Tibial artery (tissue), 4 donors: ENCODE measurements around the gene ECD.

Experiments
- DNase-seq, 2 donors: peaks; one replicate each; pipeline ENCODE4 v3.0.0-alpha.2; 2019
- H3K27ac ChIP-seq, 2 donors: fragments of 200-600 bp; sonication (generic) in 1 of 2; 1 replicate in 1 of 2; 2 replicates in 1 of 2; pipeline ENCODE4 v1.5.1; 2018 to 2019; ENCODE audit warnings: mild to moderate bottlenecking in 1 of 2
- H3K27me3 ChIP-seq, 2 donors: fragments of 200-600 bp; sonication (generic) in 1 of 2; one replicate each; pipeline versions ENCODE4 v1.5.1 to v1.6.0; 2016 to 2019
- H3K36me3 ChIP-seq, 3 donors: fragments of 200-600 bp; sonication (generic) in 2 of 3; one replicate each; pipeline ENCODE4 v1.5.1; 2016 to 2019; ENCODE audit warnings: mild to moderate bottlenecking in 2 of 3
- H3K4me1 ChIP-seq, 4 donors: fragments of 200-600 bp; sonication (generic) in 2 of 4; 1 replicate in 3 of 4; 2 replicates in 1 of 4; pipeline ENCODE4 v1.5.1; 2016 to 2019
- H3K4me3 ChIP-seq, 2 donors: fragments of 200-600 bp; sonication (generic) in 1 of 2; 1 replicate in 1 of 2; 2 replicates in 1 of 2; pipeline ENCODE4 v1.5.1; 2018 to 2019; ENCODE audit warnings: mild to moderate bottlenecking in 2 of 2
- H3K9me3 ChIP-seq, 3 donors: fragments of 200-600 bp; sonication (generic) in 1 of 3; one replicate each; pipeline ENCODE4 v1.5.1; 2016 to 2019
- intact Hi-C: fragments of 100-400 bp; cut with DNase I; formaldehyde crosslinking; loops from one replicate; pipeline ENCODE4 v1.15.0; 2023; ENCODE audit warnings: low total_unique reads
- TF ChIP-seq, protein P1 (sequence below), 2 experiments: fragments of 200-600 bp in 1 of 2; fragments of 450-650 bp in 1 of 2; IDR thresholded peaks; one replicate each; pipeline ENCODE4 v1.5.1; 2017 to 2019; ENCODE audit warnings: antibody characterized with exemption in 2 of 2, mild to moderate bottlenecking in 1 of 2, moderate library complexity in 1 of 2

The ECD gene

DNA sequence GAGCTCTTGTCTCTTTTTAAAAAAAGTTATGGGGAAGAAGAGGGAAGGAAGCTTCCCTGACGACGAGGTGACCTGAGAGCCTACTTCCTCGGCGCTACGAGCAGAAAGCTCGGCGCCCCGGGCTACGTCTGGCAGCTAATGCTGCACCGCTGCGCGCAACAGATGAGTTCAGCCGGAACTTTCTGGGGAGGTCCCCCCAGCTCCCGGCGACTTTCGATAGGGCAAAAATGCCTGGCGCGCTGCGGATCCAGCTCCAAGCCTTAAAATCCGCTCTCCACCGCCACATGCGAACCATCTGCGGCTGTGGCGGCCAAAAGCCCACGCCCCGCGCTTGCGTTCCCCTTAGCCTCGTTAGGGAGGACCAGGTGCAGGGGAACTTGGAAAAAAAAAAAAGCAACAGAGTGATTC lies 71.8 kb downstream of the ECD start:
- Histone ChIP-seq H3K4me3 (peak overlapping the region; percentile 67 to 92), H3K9me3 (no peaks in the 10 kb centered on the region), H3K27me3 (no peaks in the 10 kb centered on the region), H3K36me3 (peaks cover 0 to 11% (median 5%) of the 10 kb centered on the region in 3 donors), H3K27ac (peak overlapping the region; percentile 97 to 99), H3K4me1 (peaks cover 0 to 31% (median 6%) of the 10 kb centered on the region in 4 donors)
- DNase-seq, result peak; percentile 56 to 80
- intact Hi-C loops, result no loop called here
- TF ChIP-seq, protein P1, sequence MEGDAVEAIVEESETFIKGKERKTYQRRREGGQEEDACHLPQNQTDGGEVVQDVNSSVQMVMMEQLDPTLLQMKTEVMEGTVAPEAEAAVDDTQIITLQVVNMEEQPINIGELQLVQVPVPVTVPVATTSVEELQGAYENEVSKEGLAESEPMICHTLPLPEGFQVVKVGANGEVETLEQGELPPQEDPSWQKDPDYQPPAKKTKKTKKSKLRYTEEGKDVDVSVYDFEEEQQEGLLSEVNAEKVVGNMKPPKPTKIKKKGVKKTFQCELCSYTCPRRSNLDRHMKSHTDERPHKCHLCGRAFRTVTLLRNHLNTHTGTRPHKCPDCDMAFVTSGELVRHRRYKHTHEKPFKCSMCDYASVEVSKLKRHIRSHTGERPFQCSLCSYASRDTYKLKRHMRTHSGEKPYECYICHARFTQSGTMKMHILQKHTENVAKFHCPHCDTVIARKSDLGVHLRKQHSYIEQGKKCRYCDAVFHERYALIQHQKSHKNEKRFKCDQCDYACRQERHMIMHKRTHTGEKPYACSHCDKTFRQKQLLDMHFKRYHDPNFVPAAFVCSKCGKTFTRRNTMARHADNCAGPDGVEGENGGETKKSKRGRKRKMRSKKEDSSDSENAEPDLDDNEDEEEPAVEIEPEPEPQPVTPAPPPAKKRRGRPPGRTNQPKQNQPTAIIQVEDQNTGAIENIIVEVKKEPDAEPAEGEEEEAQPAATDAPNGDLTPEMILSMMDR (IDR thresholded peaks at IDR 0.05), result no peak

DNA sequence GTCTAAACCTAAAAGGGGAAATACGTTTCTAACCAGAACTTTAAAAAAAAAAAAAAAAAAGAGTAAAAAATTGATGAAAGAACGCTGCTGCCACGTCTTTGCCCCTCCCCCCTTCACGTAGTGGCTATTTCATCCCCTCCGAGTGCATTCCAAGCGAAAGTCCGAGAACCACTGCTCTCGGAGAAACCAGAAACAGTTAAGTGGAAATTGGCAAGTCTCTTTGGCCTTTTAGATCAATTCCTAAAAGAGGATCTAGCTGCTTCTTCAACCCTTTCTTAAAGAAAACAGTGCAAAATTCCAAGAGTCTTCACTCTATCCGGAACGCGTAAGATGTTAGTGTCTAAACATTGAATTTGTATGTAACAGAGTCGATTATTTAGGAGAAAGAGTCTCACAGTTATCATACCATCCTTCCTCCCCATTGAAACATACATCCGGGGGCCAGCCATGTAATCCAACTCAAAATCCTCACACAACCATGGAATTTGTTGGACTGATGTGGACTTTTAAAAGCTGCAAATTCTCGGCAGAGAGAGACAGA lies 72.3 kb downstream of the ECD start:
- TF ChIP-seq, protein P1 (IDR thresholded peaks at IDR 0.05), result no peak
- Histone ChIP-seq H3K9me3 (no peaks in the 10 kb centered on the region), H3K4me1 (peaks cover 0 to 31% (median 6%) of the 10 kb centered on the region in 4 donors), H3K4me3 (peak overlapping the region; percentile 67 to 92), H3K27me3 (no peaks in the 10 kb centered on the region), H3K36me3 (peaks cover 0 to 11% (median 5%) of the 10 kb centered on the region in 3 donors), H3K27ac (peak overlapping the region; percentile 97 to 99)
- peak; percentile 59 to 85 for DNase-seq
- intact Hi-C loops, result no loop called here

DNA sequence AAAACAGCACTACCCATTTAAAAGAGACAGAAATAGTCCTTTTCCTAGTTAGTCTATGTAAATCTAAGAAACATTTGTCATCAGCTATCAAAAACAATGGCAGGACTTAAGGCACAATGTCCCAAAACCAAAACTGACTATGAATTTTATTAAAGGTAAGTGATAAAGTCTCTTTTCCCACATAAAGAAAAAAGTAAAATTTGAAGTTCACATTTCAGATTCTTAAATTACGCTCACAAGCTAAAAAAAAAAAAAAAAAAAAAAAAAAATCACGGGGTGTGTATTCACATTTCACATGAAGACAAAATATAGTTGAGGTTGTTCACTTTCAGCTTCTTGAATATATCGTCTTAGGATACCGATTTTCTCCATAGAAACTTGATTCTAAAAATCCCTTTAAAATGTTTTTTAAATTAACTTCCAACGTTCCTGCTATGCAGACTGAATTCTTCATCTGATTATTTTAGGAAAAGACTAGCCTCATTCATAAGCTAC lies 72.8 kb downstream of the ECD start:
- no peaks in the 10 kb centered on the region for H3K9me3 ChIP-seq
- peak overlapping the region; percentile 97 to 99 for H3K27ac ChIP-seq
- TF ChIP-seq, protein P1 (IDR thresholded peaks at IDR 0.05), result no peak
- H3K36me3 ChIP-seq, result peaks cover 0 to 9% (median 4%) of the 10 kb centered on the region in 3 donors
- DNase-seq, result no peak
- peaks cover 0 to 31% (median 6%) of the 10 kb centered on the region in 4 donors for H3K4me1 ChIP-seq
- intact Hi-C loops, result loop anchor here (5.0 kb wide), 1 partner anchor 62 kb away; no protein-coding TSS in a partner anchor
- peak overlapping the region; percentile 67 to 92 for H3K4me3 ChIP-seq
- H3K27me3 ChIP-seq, result no peaks in the 10 kb centered on the region

DNA sequence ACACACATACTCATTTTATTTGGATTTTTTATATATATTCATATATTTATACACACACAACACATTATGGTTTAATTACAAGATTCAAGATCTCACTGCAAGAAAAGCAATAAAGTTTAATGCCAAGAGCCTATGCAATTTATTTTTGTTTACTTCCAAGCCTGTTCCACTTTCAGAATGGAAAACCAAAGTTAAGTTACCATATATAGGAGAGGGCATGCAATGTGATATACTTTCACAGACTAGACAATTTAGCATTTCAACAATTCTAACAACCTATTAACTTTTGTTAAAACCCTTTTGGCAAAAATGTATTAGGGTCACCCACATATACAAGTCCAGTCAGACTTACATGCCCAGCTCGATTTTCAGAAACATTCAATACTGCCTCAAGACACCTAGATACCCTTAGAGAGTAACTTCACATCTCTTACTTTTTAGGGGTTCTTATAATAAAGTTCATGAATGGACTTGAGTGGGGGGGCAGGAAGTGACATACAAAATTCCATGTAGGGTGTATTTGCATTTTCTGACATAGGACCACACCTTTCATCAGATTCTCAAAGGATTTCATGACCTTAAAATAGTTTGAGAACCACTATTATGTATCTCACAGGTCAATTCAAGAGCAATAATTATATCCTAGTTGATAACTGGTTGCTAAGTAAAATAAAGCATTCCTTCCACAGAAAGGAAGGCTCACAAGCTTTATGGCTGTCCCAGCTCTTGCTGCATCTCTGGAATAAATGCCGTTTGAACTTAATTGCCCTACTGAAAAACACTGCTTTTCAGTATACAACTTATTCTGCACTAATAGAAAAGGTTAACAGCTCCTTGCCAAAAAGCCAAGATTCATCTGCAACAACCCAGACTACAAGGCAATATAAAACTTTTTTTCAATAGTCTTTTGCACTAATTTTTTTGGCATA lies 73.6 kb downstream of the ECD start:
- no peaks in the 10 kb centered on the region for H3K27me3 ChIP-seq
- H3K4me1 ChIP-seq, result peaks cover 0 to 31% (median 6%) of the 10 kb centered on the region in 4 donors
- TF ChIP-seq, protein P1 (IDR thresholded peaks at IDR 0.05), result no peak
- peak overlapping the region; percentile 67 to 92 for H3K4me3 ChIP-seq
- intact Hi-C loops, result loop anchor here (5.0 kb wide), 1 partner anchor 63 kb away; no protein-coding TSS in a partner anchor
- no peaks in the 10 kb centered on the region for H3K9me3 ChIP-seq
- H3K27ac ChIP-seq, result peak overlapping the region; percentile 97 to 99
- no peak for DNase-seq
- peaks cover 0 to under 1% (median 0%) of the 10 kb centered on the region in 3 donors for H3K36me3 ChIP-seq

DNA sequence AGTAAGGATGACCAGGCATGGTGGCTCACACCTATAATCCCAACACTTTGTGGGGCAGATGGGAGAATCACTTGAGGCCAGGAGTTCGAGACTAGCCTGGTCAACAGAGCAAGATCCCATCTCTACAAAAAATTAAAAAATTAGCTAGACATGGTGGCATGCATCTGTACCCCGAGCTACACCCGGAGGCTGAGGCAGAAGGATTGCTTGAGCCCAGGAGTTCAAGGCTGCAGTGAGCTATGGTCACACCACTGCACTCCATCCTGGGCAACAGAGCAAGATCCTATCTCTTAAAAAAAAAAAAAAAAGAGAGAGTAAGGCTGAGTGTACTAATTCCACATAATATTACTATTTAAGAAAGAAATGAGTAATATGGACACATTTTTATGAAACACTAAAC lies 75.0 kb downstream of the ECD start:
- Histone ChIP-seq H3K27me3 (no peaks in the 10 kb centered on the region), H3K27ac (no peak overlapping the region), H3K9me3 (no peaks in the 10 kb centered on the region), H3K4me3 (no peak overlapping the region), H3K36me3 (no peaks in the 10 kb centered on the region), H3K4me1 (peaks cover 0 to 41% (median 6%) of the 10 kb centered on the region in 4 donors)
- no peak for DNase-seq
- TF ChIP-seq, protein P1 (IDR thresholded peaks at IDR 0.05), result no peak
- intact Hi-C loops, result loop anchor here (5.0 kb wide), 1 partner anchor 64 kb away; no protein-coding TSS in a partner anchor
